ENCODE measurements around the gene ERICH3.

Gene ERICH3

DNA sequence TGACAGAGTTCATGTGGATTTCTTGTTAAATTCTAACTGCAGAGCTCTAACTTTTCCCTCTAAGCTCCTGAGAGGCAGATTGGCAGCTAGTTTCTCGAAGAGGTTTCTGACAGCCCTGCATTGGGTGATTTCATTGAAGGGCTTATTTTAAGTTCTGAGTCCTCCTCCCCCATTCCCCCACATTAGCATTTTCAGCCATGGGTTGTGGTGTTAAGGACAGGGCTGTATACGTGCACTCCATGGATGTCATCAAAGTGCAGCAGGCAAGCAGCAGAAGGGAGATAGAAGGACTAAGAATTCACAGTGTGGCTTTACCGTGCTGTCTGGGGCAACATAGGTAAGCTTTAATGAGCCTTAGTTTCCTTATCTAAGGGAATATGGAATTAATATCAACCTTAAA is 40.3 kb upstream of the ERICH3 start:
- H3K27ac ChIP-seq (ENCODE audit: low read depth, low read length) = no peak overlapping the region
- H3K9me2 ChIP-seq (replicated peaks; ENCODE audit: control insufficient read depth, low read length) = no peaks in the 10 kb centered on the region
- no peaks in the 10 kb centered on the region for H3K27me3 ChIP-seq (ENCODE audit: control insufficient read depth, low read length)
- no peaks in the 10 kb centered on the region for H3K9me3 ChIP-seq (ENCODE audit: control insufficient read depth, insufficient read depth, low read length)
- H3K4me2 ChIP-seq (ENCODE audit: low read length) = no peak overlapping the region
- no peak overlapping the region for H3K4me3 ChIP-seq (ENCODE audit: low read length)
- H3K79me2 ChIP-seq (ENCODE audit: control insufficient read depth, low read length) = no peaks in the 10 kb centered on the region
- H4K20me1 ChIP-seq (ENCODE audit: control insufficient read depth, insufficient read depth, low read depth, low read length) = no peaks in the 10 kb centered on the region
- TF ChIP-seq, protein P1, sequence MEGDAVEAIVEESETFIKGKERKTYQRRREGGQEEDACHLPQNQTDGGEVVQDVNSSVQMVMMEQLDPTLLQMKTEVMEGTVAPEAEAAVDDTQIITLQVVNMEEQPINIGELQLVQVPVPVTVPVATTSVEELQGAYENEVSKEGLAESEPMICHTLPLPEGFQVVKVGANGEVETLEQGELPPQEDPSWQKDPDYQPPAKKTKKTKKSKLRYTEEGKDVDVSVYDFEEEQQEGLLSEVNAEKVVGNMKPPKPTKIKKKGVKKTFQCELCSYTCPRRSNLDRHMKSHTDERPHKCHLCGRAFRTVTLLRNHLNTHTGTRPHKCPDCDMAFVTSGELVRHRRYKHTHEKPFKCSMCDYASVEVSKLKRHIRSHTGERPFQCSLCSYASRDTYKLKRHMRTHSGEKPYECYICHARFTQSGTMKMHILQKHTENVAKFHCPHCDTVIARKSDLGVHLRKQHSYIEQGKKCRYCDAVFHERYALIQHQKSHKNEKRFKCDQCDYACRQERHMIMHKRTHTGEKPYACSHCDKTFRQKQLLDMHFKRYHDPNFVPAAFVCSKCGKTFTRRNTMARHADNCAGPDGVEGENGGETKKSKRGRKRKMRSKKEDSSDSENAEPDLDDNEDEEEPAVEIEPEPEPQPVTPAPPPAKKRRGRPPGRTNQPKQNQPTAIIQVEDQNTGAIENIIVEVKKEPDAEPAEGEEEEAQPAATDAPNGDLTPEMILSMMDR (IDR thresholded peaks at IDR 0.05; ENCODE audit: low read depth, low read length, poor library complexity, severe bottlenecking) = no peak
- TF ChIP-seq EZH2phosphoT487 (IDR thresholded peaks at IDR 0.05; ENCODE audit: borderline replicate concordance, low read length) = no peak
- no peaks in the 10 kb centered on the region for H3F3A ChIP-seq (ENCODE audit: control insufficient read depth, insufficient read depth)
- H3K36me3 ChIP-seq (ENCODE audit: control insufficient read depth, low read length) = peaks cover 39% of the 10 kb centered on the region
- no peaks in the 10 kb centered on the region for H3K4me1 ChIP-seq (ENCODE audit: control insufficient read depth, low read length)

DNA sequence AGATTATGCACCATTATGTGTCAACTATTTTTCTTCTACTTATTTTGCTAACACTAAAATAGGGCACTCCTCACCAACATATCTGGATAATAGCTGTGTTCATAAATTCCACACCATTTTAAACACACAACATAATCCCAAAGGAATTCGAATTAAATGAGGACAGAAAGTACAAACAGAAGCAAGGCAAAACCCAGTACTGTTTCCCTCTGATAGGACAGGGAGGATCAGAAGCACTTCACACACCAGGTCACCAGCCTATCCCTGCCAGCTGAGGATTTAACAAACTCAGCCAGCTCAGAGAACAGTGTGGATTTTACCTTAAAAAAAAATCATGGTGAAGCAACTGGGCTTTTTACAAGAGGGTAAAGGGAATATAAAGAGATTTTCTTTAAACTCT is 39.3 kb upstream of the ERICH3 start:
- no peaks in the 10 kb centered on the region for H3K9me2 ChIP-seq (replicated peaks; ENCODE audit: control insufficient read depth, low read length)
- H3K4me3 ChIP-seq (ENCODE audit: low read length) = no peak overlapping the region
- no peaks in the 10 kb centered on the region for H3F3A ChIP-seq (ENCODE audit: control insufficient read depth, insufficient read depth)
- H3K9me3 ChIP-seq (ENCODE audit: control insufficient read depth, insufficient read depth, low read length) = no peaks in the 10 kb centered on the region
- no peaks in the 10 kb centered on the region for H4K20me1 ChIP-seq (ENCODE audit: control insufficient read depth, insufficient read depth, low read depth, low read length)
- no peaks in the 10 kb centered on the region for H3K79me2 ChIP-seq (ENCODE audit: control insufficient read depth, low read length)
- TF ChIP-seq, protein P1 (IDR thresholded peaks at IDR 0.05; ENCODE audit: low read depth, low read length, poor library complexity, severe bottlenecking) = no peak
- TF ChIP-seq EZH2phosphoT487 (IDR thresholded peaks at IDR 0.05; ENCODE audit: borderline replicate concordance, low read length) = no peak
- H3K4me2 ChIP-seq (ENCODE audit: low read length) = no peak overlapping the region
- H3K36me3 ChIP-seq (ENCODE audit: control insufficient read depth, low read length) = peaks cover 32% of the 10 kb centered on the region
- H3K27ac ChIP-seq (ENCODE audit: low read depth, low read length) = no peak overlapping the region
- H3K4me1 ChIP-seq (ENCODE audit: control insufficient read depth, low read length) = no peaks in the 10 kb centered on the region
- H3K27me3 ChIP-seq (ENCODE audit: control insufficient read depth, low read length) = no peaks in the 10 kb centered on the region

DNA sequence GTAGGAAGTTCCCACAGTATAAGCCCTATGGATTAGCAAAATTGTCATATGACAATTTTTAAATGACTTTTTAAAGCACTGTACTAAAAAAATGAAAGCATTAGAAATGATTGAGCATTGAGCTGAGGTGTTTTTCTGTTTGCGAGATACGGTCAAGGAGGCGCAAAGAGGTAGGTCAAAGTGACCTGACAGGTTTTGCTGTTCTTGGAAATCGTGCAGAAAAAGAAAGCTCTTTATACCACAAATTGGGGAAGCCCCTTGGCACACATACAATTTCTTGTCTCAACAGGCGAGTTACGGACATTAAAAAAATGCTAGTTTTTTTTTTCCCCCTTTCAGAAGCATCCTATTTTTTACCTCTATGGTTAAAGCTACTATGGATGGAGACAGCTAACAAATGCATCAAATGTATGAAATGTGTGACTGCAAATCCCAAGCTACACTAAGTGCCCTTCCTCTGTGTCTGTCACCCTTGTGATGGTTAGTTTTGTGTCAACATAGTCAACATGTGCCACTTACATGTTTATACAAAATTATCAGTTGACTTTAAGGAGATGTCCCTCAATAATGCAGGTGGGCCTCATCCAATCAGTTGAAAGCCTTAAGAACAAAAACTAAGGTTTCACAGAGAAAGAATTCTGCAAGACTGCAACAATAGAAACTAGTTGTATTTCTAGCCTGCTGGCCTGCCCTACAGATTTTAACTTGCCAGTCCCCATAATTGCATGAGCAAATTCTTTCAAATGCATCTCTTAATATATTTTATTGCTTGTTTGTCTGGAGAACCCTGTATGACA is 30.0 kb upstream of the ERICH3 start:
- TF ChIP-seq, protein P1 (IDR thresholded peaks at IDR 0.05; ENCODE audit: low read depth, low read length, poor library complexity, severe bottlenecking) = no peak
- no peak for TF ChIP-seq EZH2phosphoT487 (IDR thresholded peaks at IDR 0.05; ENCODE audit: borderline replicate concordance, low read length)
- no peak overlapping the region for H3K4me2 ChIP-seq (ENCODE audit: low read length)
- H3K36me3 ChIP-seq (ENCODE audit: control insufficient read depth, low read length) = peaks cover 33% of the 10 kb centered on the region
- H3K27ac ChIP-seq (ENCODE audit: low read depth, low read length) = no peak overlapping the region
- H3K4me1 ChIP-seq (ENCODE audit: control insufficient read depth, low read length) = no peaks in the 10 kb centered on the region
- H3K9me2 ChIP-seq (replicated peaks; ENCODE audit: control insufficient read depth, low read length) = no peaks in the 10 kb centered on the region
- no peaks in the 10 kb centered on the region for H3F3A ChIP-seq (ENCODE audit: control insufficient read depth, insufficient read depth)
- no peaks in the 10 kb centered on the region for H3K79me2 ChIP-seq (ENCODE audit: control insufficient read depth, low read length)
- no peak overlapping the region for H3K4me3 ChIP-seq (ENCODE audit: low read length)
- no peaks in the 10 kb centered on the region for H3K9me3 ChIP-seq (ENCODE audit: control insufficient read depth, insufficient read depth, low read length)
- H4K20me1 ChIP-seq (ENCODE audit: control insufficient read depth, insufficient read depth, low read depth, low read length) = no peaks in the 10 kb centered on the region
- H3K27me3 ChIP-seq (ENCODE audit: control insufficient read depth, low read length) = no peaks in the 10 kb centered on the region
